ENCODE results near the gene ZIC5.

- TF ChIP-seq CTCF (IDR thresholded peaks at IDR 0.05): no peak
- no peak for TF ChIP-seq EP300 (IDR thresholded peaks at IDR 0.05)
These were observed at the start of gene ZIC5 for GRCh38 chr13:99971576-99972189.
